ENCODE measurements around the gene CBARP. TPM values are rescaled to one million over a fixed set of nuclear protein-coding genes. Genes with fewer than 3 reads are reported as not detected.
"Not testable (repeated sequence)": the region's sequence is repeated elsewhere in the genome, so short reads cannot be mapped to it uniquely, and the experiment has no call there.

CBARP gene
- total RNA-seq, 2 experiments from 2014 or later, result 0.09 to 0.13 TPM

- H3K4me2 ChIP-seq (ENCODE audit: low read length), result peak overlapping the region; percentile 92
- intact Hi-C loops (cut with micrococcal nuclease; ENCODE audit: unreplicated experiment), result loop anchor here (1.0 kb wide), 1 partner anchor 17 kb away; no protein-coding TSS in a partner anchor
- H3K79me2 ChIP-seq (ENCODE audit: insufficient read depth, low read depth, low read length), result peaks cover 36% of the 10 kb centered on the region; the same call in 1 of the 2 replicates
- ChIA-PET POLR2A (no interaction called here), CTCF (ENCODE audit: unreplicated experiment) (no interaction called here)
- H3K36me3 ChIP-seq (ENCODE audit: insufficient read depth, low read length), result peaks cover 54% of the 10 kb centered on the region
- DNase-seq (ENCODE audit: low spot score), result peak; percentile 82
- H3K27ac ChIP-seq (ENCODE audit: low read depth, low read length, poor library complexity, severe bottlenecking), result peak overlapping the region; percentile 73
- no peak overlapping the region for H2AFZ ChIP-seq (ENCODE audit: low read length)
- H3K4me3 ChIP-seq (ENCODE audit: low read depth, low read length, poor library complexity, severe bottlenecking), result peak overlapping the region; percentile 74
- BruUV-seq (replicated peaks), result no TSS peak
- TF ChIP-seq EZH2phosphoT487 (IDR thresholded peaks at IDR 0.05; ENCODE audit: borderline replicate concordance, low read depth, low read length) (no peak), CTCF (conservative IDR thresholded peaks at IDR 0.05; ENCODE audit: low read length) (peak; percentile 78)
- no peaks in the 10 kb centered on the region for H3K9me3 ChIP-seq (ENCODE audit: low read length)
- 0 out of 2 replicates have a peak, but pooled peaks cover 7% of the 10 kb centered on the region for H4K20me1 ChIP-seq (ENCODE audit: insufficient read depth, low read length)
- H3K4me1 ChIP-seq (ENCODE audit: insufficient read depth, low read length, poor library complexity, severe bottlenecking), result peaks cover 51% of the 10 kb centered on the region
- H3K9me2 ChIP-seq (ENCODE audit: insufficient read depth, low read length), result no peaks in the 10 kb centered on the region
Observed at GRCh38 chr19:1248786-1249297, 11.0 kb upstream of the CBARP start.

- Histone ChIP-seq H3K9me3 (ENCODE audit: low read length) (no peaks in the 10 kb centered on the region), H4K20me1 (ENCODE audit: insufficient read depth, low read length) (0 out of 2 replicates have a peak, but pooled peaks cover 1% of the 10 kb centered on the region), H3K9me2 (ENCODE audit: insufficient read depth, low read length) (no peaks in the 10 kb centered on the region), H3K27ac (ENCODE audit: low read depth, low read length, poor library complexity, severe bottlenecking) (peak within 1 kb of the TSS; percentile 73), H3K4me3 (ENCODE audit: low read depth, low read length, poor library complexity, severe bottlenecking) (peak within 1 kb of the TSS; percentile 74), H3K36me3 (ENCODE audit: insufficient read depth, low read length) (peaks cover 54% of the 10 kb centered on the region), H2AFZ (ENCODE audit: low read length) (no peak within 1 kb of the TSS), H3K79me2 (ENCODE audit: insufficient read depth, low read depth, low read length) (peaks cover 31% of the 10 kb centered on the region; the same call in 1 of the 2 replicates), H3K4me2 (ENCODE audit: low read length) (peak within 1 kb of the TSS; percentile 92), H3K4me1 (ENCODE audit: insufficient read depth, low read length, poor library complexity, severe bottlenecking) (peaks cover 51% of the 10 kb centered on the region)
- BruUV-seq (replicated peaks), result no TSS peak
- peak; percentile 72 for DNase-seq (ENCODE audit: low spot score)
- ChIA-PET POLR2A (no interaction called here), CTCF (ENCODE audit: unreplicated experiment) (no interaction called here)
- TF ChIP-seq EZH2phosphoT487 (IDR thresholded peaks at IDR 0.05; ENCODE audit: borderline replicate concordance, low read depth, low read length), result no peak
- TF ChIP-seq CTCF (conservative IDR thresholded peaks at IDR 0.05; ENCODE audit: low read length), result peak; percentile 70
- intact Hi-C loops (cut with micrococcal nuclease; ENCODE audit: unreplicated experiment), result no loop called here
Observed at GRCh38 chr19:1248139-1248785, 10.5 kb upstream of the CBARP start, which contains the start of gene MIDN. Gene MIDN (plus strand): TSS chr19:1248583. CDS start chr19:1250297, 1,714 bp downstream.

GRCh38 chr19:1247748-1248138 is 9.9 kb upstream of the CBARP start:
- CTCF ChIA-PET (ENCODE audit: unreplicated experiment), result no interaction called here
- no peak for TF ChIP-seq EZH2phosphoT487 (IDR thresholded peaks at IDR 0.05; ENCODE audit: borderline replicate concordance, low read depth, low read length)
- no peak for TF ChIP-seq CTCF (conservative IDR thresholded peaks at IDR 0.05; ENCODE audit: low read length)
- POLR2A ChIA-PET, result no interaction called here
- no peak overlapping the region for H2AFZ ChIP-seq (ENCODE audit: low read length)
- H4K20me1 ChIP-seq (ENCODE audit: insufficient read depth, low read length), result no peaks in the 10 kb centered on the region
- H3K4me1 ChIP-seq (ENCODE audit: insufficient read depth, low read length, poor library complexity, severe bottlenecking), result peaks cover 51% of the 10 kb centered on the region
- no peaks in the 10 kb centered on the region for H3K9me2 ChIP-seq (ENCODE audit: insufficient read depth, low read length)
- H3K4me2 ChIP-seq (ENCODE audit: low read length), result peak overlapping the region; percentile 92
- peaks cover 31% of the 10 kb centered on the region; the same call in 1 of the 2 replicates for H3K79me2 ChIP-seq (ENCODE audit: insufficient read depth, low read depth, low read length)
- peaks cover 53% of the 10 kb centered on the region for H3K36me3 ChIP-seq (ENCODE audit: insufficient read depth, low read length)
- DNase-seq (ENCODE audit: low spot score), result no peak
- no peaks in the 10 kb centered on the region for H3K9me3 ChIP-seq (ENCODE audit: low read length)
- intact Hi-C loops (cut with micrococcal nuclease; ENCODE audit: unreplicated experiment), result no loop called here
- H3K4me3 ChIP-seq (ENCODE audit: low read depth, low read length, poor library complexity, severe bottlenecking), result peak overlapping the region; percentile 74
- H3K27ac ChIP-seq (ENCODE audit: low read depth, low read length, poor library complexity, severe bottlenecking), result peak overlapping the region; percentile 73
- BruUV-seq (replicated peaks), result no TSS peak

GRCh38 chr19:1246265-1247087 is 8.7 kb upstream of the CBARP start:
- H3K4me2 ChIP-seq (ENCODE audit: low read length); CTCF ChIA-PET (ENCODE audit: unreplicated experiment); H2AFZ ChIP-seq (ENCODE audit: low read length); H3K4me3 ChIP-seq (ENCODE audit: low read depth, low read length, poor library complexity, severe bottlenecking); intact Hi-C loops (cut with micrococcal nuclease; ENCODE audit: unreplicated experiment); DNase-seq (ENCODE audit: low spot score); H3K9me2 ChIP-seq (ENCODE audit: insufficient read depth, low read length); H3K27ac ChIP-seq (ENCODE audit: low read depth, low read length, poor library complexity, severe bottlenecking); BruUV-seq (replicated peaks); H3K9me3 ChIP-seq (ENCODE audit: low read length); H4K20me1 ChIP-seq (ENCODE audit: insufficient read depth, low read length): not testable (repeated sequence)
- POLR2A ChIA-PET, result interaction anchor here (0.7 to 2.9 kb wide), 2 partner anchors 23 to 500 kb away, joined by 3 to 23 read pairs; partner anchors contain the start of gene CIRBP
- Histone ChIP-seq H3K4me1 (ENCODE audit: insufficient read depth, low read length, poor library complexity, severe bottlenecking) (peaks cover 41% of the 10 kb centered on the region), H3K36me3 (ENCODE audit: insufficient read depth, low read length) (peaks cover 40% of the 10 kb centered on the region), H3K79me2 (ENCODE audit: insufficient read depth, low read depth, low read length) (peaks cover 30% of the 10 kb centered on the region; the same call in 1 of the 2 replicates)

Measured in OCI-LY7 (cell line).